DND-41 (cell line): ENCODE results near the gene USP32.

Experiments used
- EZH2 ChIP-seq: IDR thresholded peaks from 3 replicates; pipeline ENCODE4 v1.6.1; 2012; ENCODE audit warnings: borderline replicate concordance, low read depth, mild to moderate bottlenecking, moderate library complexity, low read length, inconsistent platforms; ENCODE audit not compliant: severe bottlenecking
- TF ChIP-seq, protein P1 (sequence below): IDR thresholded peaks from 2 replicates; pipeline ENCODE4 v1.5.1; 2012; ENCODE audit warnings: borderline replicate concordance, low read length, moderate library complexity, mild to moderate bottlenecking; ENCODE audit not compliant: poor library complexity, severe bottlenecking; ENCODE audit errors: extremely low read depth

DNA sequence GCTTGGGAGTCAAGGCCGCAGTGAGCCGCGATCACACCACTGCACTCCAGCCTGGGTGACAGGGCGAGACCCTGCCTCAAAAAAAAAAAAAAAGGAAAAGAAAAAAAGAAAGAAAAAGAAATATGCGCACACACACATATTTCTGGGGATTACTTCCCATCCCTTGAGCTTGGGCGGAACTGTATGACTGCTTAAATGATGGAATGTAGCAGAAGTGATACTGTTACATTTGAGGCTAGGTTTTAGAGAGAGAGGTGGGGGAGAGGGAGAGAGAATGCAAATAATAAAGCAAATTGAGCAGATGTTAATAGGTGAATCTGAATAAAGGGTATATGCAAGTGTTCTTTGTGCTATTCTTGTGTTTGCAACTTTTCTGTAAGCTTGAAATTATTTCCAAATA, 12.0 kb upstream of the USP32 start:
- TF ChIP-seq, protein P1, sequence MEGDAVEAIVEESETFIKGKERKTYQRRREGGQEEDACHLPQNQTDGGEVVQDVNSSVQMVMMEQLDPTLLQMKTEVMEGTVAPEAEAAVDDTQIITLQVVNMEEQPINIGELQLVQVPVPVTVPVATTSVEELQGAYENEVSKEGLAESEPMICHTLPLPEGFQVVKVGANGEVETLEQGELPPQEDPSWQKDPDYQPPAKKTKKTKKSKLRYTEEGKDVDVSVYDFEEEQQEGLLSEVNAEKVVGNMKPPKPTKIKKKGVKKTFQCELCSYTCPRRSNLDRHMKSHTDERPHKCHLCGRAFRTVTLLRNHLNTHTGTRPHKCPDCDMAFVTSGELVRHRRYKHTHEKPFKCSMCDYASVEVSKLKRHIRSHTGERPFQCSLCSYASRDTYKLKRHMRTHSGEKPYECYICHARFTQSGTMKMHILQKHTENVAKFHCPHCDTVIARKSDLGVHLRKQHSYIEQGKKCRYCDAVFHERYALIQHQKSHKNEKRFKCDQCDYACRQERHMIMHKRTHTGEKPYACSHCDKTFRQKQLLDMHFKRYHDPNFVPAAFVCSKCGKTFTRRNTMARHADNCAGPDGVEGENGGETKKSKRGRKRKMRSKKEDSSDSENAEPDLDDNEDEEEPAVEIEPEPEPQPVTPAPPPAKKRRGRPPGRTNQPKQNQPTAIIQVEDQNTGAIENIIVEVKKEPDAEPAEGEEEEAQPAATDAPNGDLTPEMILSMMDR: no peak
- no peak for TF ChIP-seq EZH2
